Activated CD4-positive, alpha-beta T cell treated with anti-CD3 and anti-CD28 coated beads, Interleukin-2, amount 50 U/mL, for 16 hours (primary cell): ENCODE results near the gene CHD9.
"Not testable (repeated sequence)": the region's sequence is repeated elsewhere in the genome, so short reads cannot be mapped to it uniquely, and the experiment has no call there.

Source experiments
- DNase-seq: peaks from one replicate; pipeline ENCODE4 v3.0.0-alpha.2; 2020

Gene CHD9

GRCh38 chr16:53075461-53075860 is 20.7 kb downstream of the CHD9 start:
- DNase-seq: not testable (repeated sequence)

GRCh38 chr16:53078247-53078646 is 23.5 kb downstream of the CHD9 start:
- no peak for DNase-seq

GRCh38 chr16:53078765-53079485 is 24.1 kb downstream of the CHD9 start:
- DNase-seq: no peak

- no peak for DNase-seq
Observed at GRCh38 chr16:53080345-53081031, 25.7 kb downstream of the CHD9 start.

GRCh38 chr16:53081032-53081424 is 26.2 kb downstream of the CHD9 start:
- no peak for DNase-seq

GRCh38 chr16:53081686-53082407 is 27.1 kb downstream of the CHD9 start:
- DNase-seq: no peak

- DNase-seq: no peak
Observed at GRCh38 chr16:53082509-53082908, 27.7 kb downstream of the CHD9 start.

GRCh38 chr16:53083119-53083518 is 28.3 kb downstream of the CHD9 start:
- DNase-seq: no peak

- no peak for DNase-seq
Observed at GRCh38 chr16:53084141-53084541, 29.4 kb downstream of the CHD9 start.

- no peak for DNase-seq
Observed at GRCh38 chr16:53084746-53085334, 30.0 kb downstream of the CHD9 start.

GRCh38 chr16:53085369-53085843 is 30.6 kb downstream of the CHD9 start:
- DNase-seq: no peak

GRCh38 chr16:53085931-53086421 is 31.2 kb downstream of the CHD9 start:
- DNase-seq: no peak

- DNase-seq: no peak
Observed at GRCh38 chr16:53087101-53087500, 32.3 kb downstream of the CHD9 start.

GRCh38 chr16:53089434-53090285 is 34.9 kb downstream of the CHD9 start:
- no peak for DNase-seq

GRCh38 chr16:53090286-53090590 is 35.4 kb downstream of the CHD9 start:
- no peak for DNase-seq

- peak; percentile 25 for DNase-seq
Observed at GRCh38 chr16:53090591-53091411, 36.0 kb downstream of the CHD9 start.

GRCh38 chr16:53091466-53092211 is 36.8 kb downstream of the CHD9 start:
- peak; percentile 63 for DNase-seq

GRCh38 chr16:53092284-53092683 is 37.5 kb downstream of the CHD9 start:
- no peak for DNase-seq

- no peak for DNase-seq
Observed at GRCh38 chr16:53093162-53093744, 38.5 kb downstream of the CHD9 start.

GRCh38 chr16:53094013-53094630 is 39.3 kb downstream of the CHD9 start:
- DNase-seq: no peak
